Smooth muscle cell (in vitro differentiated cells): ENCODE data around the gene SOWAHD. TPM values are rescaled to one million over a fixed set of nuclear protein-coding genes. Genes with fewer than 3 reads are reported as not detected.
"Not testable (repeated sequence)": the region's sequence is repeated elsewhere in the genome, so short reads cannot be mapped to it uniquely, and the experiment has no call there.

ENCODE experiments used
- DNase-seq: peaks from one replicate; lab custom pipeline; 2025; ENCODE audit not compliant: unreplicated experiment; lab: John Stamatoyannopoulos, UW
- H2AFZ ChIP-seq: fragments of 200-600 bp; sonication (generic); 2 replicates; pipeline ENCODE4 v1.6.0; 2016; ENCODE audit warnings: antibody characterized with exemption, low read depth, mild to moderate bottlenecking
- H3F3A ChIP-seq: fragments of 200-600 bp; sonication (generic); 2 replicates; pipeline ENCODE4 v1.6.0; 2017; ENCODE audit warnings: antibody characterized with exemption, low read depth
- H3K27ac ChIP-seq: fragments of 200-600 bp; sonication (generic); 2 replicates; pipeline ENCODE4 v1.5.1; 2016; ENCODE audit warnings: low read depth, mild to moderate bottlenecking
- H3K27me3 ChIP-seq: fragments of 200-600 bp; sonication (generic); 2 replicates; pipeline ENCODE4 v1.6.1; 2016; ENCODE audit warnings: low read depth, mild to moderate bottlenecking
- H3K36me3 ChIP-seq: fragments of 200-600 bp; sonication (generic); 2 replicates; pipeline ENCODE4 v1.5.1; 2016; ENCODE audit warnings: low read depth
- H3K4me1 ChIP-seq: fragments of 200-600 bp; sonication (generic); 2 replicates; pipeline ENCODE4 v1.5.1; 2016; ENCODE audit warnings: low read depth
- H3K4me2 ChIP-seq: fragments of 200-600 bp; sonication (generic); 2 replicates; pipeline ENCODE4 v1.6.0; 2016; ENCODE audit warnings: mild to moderate bottlenecking
- H3K4me3 ChIP-seq: fragments of 200-600 bp; sonication (generic); 2 replicates; pipeline ENCODE4 v1.5.1; 2016; ENCODE audit warnings: mild to moderate bottlenecking
- H3K79me2 ChIP-seq: fragments of 200-600 bp; sonication (generic); 2 replicates; pipeline ENCODE4 v1.6.0; 2016; ENCODE audit warnings: low read depth, mild to moderate bottlenecking
- H3K9ac ChIP-seq: fragments of 200-600 bp; sonication (generic); 2 replicates; pipeline ENCODE4 v1.6.0; 2016; ENCODE audit warnings: low read depth
- H3K9me3 ChIP-seq: fragments of 200-600 bp; sonication (generic); replicated peaks from 2 replicates; pipeline ENCODE4 v1.5.1; 2016; ENCODE audit warnings: low read depth
- H4K20me1 ChIP-seq: fragments of 200-600 bp; sonication (generic); 2 replicates; pipeline ENCODE4 v1.6.0; 2016; ENCODE audit warnings: low read depth
- CTCF ChIP-seq: fragments of 200-600 bp; sonication (generic); IDR thresholded peaks from 2 replicates; pipeline ENCODE4 v1.5.1; 2017; ENCODE audit warnings: borderline replicate concordance, mild to moderate bottlenecking, antibody characterized with exemption; ENCODE audit not compliant: insufficient read depth, poor library complexity, severe bottlenecking
- whole genome bisulfite sequencing: methylation state at CpG from one replicate; pipeline ENCODE4 v1.1.7; 2016; ENCODE audit warnings: low lambda C conversion rate; 5-methylcytosine and 5-hydroxymethylcytosine counted together
- polyA plus RNA-seq: library from polyadenylated mRNA; unstranded; fragments of >200 nt; fragmentation: Nextera tagmentation; extraction: Ambion mirVana; gene quantifications from 2 replicates; pipeline ENCODE4 v1.2.1, GENCODE V29; 2016
- total RNA-seq: library from RNA; depleted of rRNA; stranded (reverse); fragments of >200 nt; gene quantifications from 2 replicates; pipeline ENCODE4 v1.2.3, GENCODE V29; 2014

The SOWAHD gene
- total and polyA plus RNA-seq, 2 experiments from 2014 or later: not detected

GRCh38 chrX:119791437-119792231, 33.2 kb downstream of the SOWAHD start, which contains the start of gene RPL39:
RPL39 (minus strand) TSS chrX:119791630; CDS start chrX:119791576, 54 bp downstream.
- Histone ChIP-seq H3K27ac (peak within 1 kb of the TSS; percentile 89), H3K9ac (peak within 1 kb of the TSS; percentile 95), H3F3A (no peaks in the 10 kb centered on the region), H2AFZ (peak within 1 kb of the TSS; percentile 77), H3K27me3 (no peaks in the 10 kb centered on the region), H3K9me3 (no peaks in the 10 kb centered on the region), H4K20me1 (peaks cover 45% of the 10 kb centered on the region), H3K79me2 (peaks cover 44% of the 10 kb centered on the region), H3K4me2 (peak within 1 kb of the TSS; percentile 90), H3K4me3 (peak within 1 kb of the TSS; percentile 87), H3K36me3 (no peaks in the 10 kb centered on the region), H3K4me1 (no peaks in the 10 kb centered on the region)
- TF ChIP-seq CTCF: no peak
- DNase-seq: peak; percentile 49
- 41% methylated on average over 58 of the region's 58 CpGs for WGBS

DNA sequence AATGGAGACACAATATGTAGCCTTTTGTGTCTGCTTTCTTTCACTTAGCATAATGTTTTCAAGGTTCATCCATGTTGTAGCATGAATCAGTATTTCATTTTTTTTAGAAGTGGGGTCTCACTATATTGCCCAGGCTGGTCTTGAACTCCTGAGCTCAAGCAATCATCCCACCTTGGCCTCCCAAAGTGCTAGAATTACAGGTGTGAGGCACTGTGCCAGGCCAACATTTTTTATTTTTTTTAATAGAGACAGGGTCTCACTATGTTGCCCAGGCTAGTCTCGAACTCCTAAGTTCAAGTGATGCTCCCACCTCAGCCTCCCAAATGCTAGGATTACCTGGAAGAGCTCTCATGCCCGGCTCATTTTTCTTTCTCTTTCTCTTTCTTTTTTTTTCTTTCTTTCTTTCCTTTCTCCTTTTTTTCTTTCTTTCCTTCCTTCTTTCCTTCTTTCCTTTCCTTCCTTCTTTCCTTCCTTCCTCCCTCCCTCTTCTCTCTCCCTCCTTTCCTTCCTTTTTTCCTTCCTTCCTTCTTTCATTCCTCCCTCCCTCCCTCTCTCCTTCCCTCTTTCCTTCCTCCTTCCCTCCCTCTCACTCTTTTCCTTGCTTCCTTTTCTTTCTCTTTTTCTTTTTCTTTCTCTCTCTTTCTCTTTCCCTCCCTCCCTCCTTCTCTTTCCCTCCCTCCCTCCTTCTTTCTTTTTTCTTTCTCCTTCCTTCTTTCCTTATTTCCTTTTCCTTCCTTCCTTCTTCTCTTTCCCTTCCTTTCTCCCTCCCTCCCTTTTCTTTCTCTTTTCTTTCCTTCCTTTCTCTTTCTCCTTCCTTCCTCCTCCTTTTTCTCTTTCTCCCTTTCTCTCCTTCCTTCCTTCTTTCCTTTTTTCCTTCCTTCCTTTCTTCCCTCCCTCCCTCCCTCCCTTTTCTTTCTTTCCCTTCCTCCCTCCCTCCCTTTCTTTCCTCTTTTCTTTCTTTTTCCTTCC, 43.1 kb downstream of the SOWAHD start:
- Histone ChIP-seq H3K36me3 (no peaks in the 10 kb centered on the region), H2AFZ (no peak overlapping the region), H3K27me3 (no peaks in the 10 kb centered on the region), H3F3A (no peaks in the 10 kb centered on the region), H3K4me1 (no peaks in the 10 kb centered on the region), H4K20me1 (no peaks in the 10 kb centered on the region), H3K27ac (no peak overlapping the region), H3K4me2 (no peak overlapping the region), H3K9ac (no peak overlapping the region), H3K79me2 (no peaks in the 10 kb centered on the region), H3K4me3 (no peak overlapping the region), H3K9me3 (no peaks in the 10 kb centered on the region)
- 82% methylated on average over 2 of the region's 2 CpGs for WGBS
- no peak for TF ChIP-seq CTCF
- DNase-seq: no peak

DNA sequence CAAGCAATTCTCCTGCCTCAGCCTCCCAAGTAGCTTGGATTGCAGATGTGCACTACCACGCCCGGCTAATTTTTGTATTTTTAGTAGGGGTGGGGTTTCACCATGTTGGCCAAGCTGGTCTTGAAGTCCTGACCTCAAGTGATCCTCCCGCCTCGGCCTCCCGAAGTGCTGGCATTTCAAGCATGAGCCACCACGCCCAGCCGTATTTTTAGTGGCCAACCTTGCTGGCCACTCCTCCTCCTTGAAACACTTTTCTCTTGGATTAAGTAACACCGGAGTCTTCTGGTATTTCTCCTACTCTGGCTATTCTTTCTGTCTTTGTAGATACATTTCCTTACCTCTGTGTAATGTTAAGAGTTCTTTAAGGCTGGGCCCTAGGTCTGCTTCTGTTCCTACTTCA, 44.2 kb downstream of the SOWAHD start:
- Histone ChIP-seq H3K79me2 (no peaks in the 10 kb centered on the region), H3K4me3 (no peak overlapping the region), H3K9me3 (no peaks in the 10 kb centered on the region), H3K27me3 (no peaks in the 10 kb centered on the region), H3K9ac (no peak overlapping the region), H2AFZ (no peak overlapping the region), H3K4me1 (no peaks in the 10 kb centered on the region), H3K27ac (no peak overlapping the region), H3F3A (no peaks in the 10 kb centered on the region), H4K20me1 (no peaks in the 10 kb centered on the region), H3K36me3 (no peaks in the 10 kb centered on the region), H3K4me2 (no peak overlapping the region)
- WGBS: 90% methylated on average over 8 of the region's 8 CpGs
- TF ChIP-seq CTCF: no peak
- DNase-seq: no peak

DNA sequence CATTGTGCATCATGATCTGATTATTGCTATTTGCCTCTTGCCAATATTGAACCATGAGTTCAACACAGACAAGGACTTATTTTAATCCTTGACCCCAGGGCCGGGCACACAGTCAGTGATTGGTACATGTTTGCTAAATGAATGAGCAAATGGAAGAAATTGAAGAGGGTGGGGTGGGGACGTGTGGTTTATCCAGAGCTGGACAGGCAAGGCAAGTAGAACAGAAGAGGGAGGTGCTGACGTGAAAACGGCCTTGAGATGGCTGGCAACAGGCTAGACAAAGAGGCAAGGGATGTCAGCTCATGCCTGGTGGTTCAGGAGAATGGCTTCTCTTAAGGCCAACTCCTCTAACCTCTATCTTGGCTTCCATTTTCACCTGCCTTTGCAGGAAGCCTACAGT, 50.1 kb downstream of the SOWAHD start:
- H2AFZ ChIP-seq, H3F3A ChIP-seq, H3K79me2 ChIP-seq, H4K20me1 ChIP-seq, H3K27ac ChIP-seq, H3K9me3 ChIP-seq, H3K27me3 ChIP-seq, H3K4me2 ChIP-seq, H3K4me1 ChIP-seq, H3K36me3 ChIP-seq, H3K9ac ChIP-seq, H3K4me3 ChIP-seq, DNase-seq: not testable (repeated sequence)
- 48% methylated on average over 2 of the region's 4 CpGs for WGBS
